NCI-H82 treated with DMSO at 0.1 percent for 48 hours (cell line): Measurements from ENCODE around the gene ELOA2.
"Not testable (repeated sequence)": the region's sequence is repeated elsewhere in the genome, so short reads cannot be mapped to it uniquely, and the experiment has no call there.

Source experiments
- DNase-seq: peaks from one replicate; lab custom pipeline; 2025; ENCODE audit not compliant: unreplicated experiment; lab: John Stamatoyannopoulos, UW

Gene ELOA2

GRCh38 chr18:47023769-47024465 is 11.5 kb downstream of the ELOA2 start:
- DNase-seq: not testable (repeated sequence)

GRCh38 chr18:47022821-47023220 is 12.6 kb downstream of the ELOA2 start:
- DNase-seq: not testable (repeated sequence)

DNA sequence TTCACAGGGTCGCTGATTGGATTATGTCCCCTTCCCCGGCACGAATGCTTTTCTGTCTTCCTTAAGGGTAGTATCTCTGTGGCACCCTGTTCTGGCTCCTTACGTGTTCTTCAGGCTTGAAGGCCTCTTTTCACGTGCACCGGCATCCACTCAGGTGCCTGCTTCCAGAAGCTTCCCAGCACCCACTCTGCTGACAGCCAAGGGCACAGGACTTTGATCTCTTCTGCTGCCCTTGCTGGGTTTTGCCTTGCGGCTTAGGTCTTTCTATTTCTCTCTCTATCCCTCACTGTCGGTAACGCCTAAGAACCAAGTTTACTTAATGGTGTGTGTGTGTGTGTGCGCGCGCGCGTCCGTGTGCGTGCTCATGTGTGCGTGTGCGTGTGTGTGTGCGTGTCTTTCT is 14.7 kb downstream of the ELOA2 start:
- DNase-seq: not testable (repeated sequence)

- DNase-seq: not testable (repeated sequence)
Measured at GRCh38 chr18:47019870-47020269, 15.6 kb downstream of the ELOA2 start.
